Activated naive CD4-positive, alpha-beta T cell treated with anti-CD3 and anti-CD28 coated beads, Interleukin-2, amount 50 U/mL, for 72 hours (primary cell): ENCODE data around the gene NECTIN1. TPM values are rescaled to one million over a fixed set of nuclear protein-coding genes. Genes with fewer than 3 reads are reported as not detected.

Source experiments
- ATAC-seq, 2 donors: fragments of 150-1000 bp; cut with Tn5 transposase; 2 replicates each; pipeline ENCODE4 v1.10.0; 2021; ENCODE audit warnings: mild to moderate bottlenecking in 2 of 2, moderate library complexity in 2 of 2
- DNase-seq, 2 donors: peaks; one replicate each; pipeline ENCODE4 v3.0.0; 2021 to 2022; ENCODE audit warnings: low spot score in 2 of 2
- H3K27ac Mint-ChIP-seq, 2 donors: one replicate each; pipeline ENCODE4 v1.8.0; 2022; ENCODE audit warnings: mild to moderate bottlenecking in 2 of 2, mixed read lengths in 2 of 2
- H3K36me3 Mint-ChIP-seq, 2 donors: one replicate each; pipeline ENCODE4 v1.8.0; 2022; ENCODE audit warnings: mixed read lengths in 2 of 2
- H3K9me3 Mint-ChIP-seq, 2 donors: one replicate each; pipeline ENCODE4 v1.8.0; 2022; ENCODE audit warnings: mixed read lengths in 2 of 2
- total RNA-seq, 2 donors: library from RNA; stranded (reverse); gene quantifications; one replicate each; pipeline ENCODE4 v1.2.3, GENCODE V29; 2022

The NECTIN1 gene
- total RNA-seq, 2 donors from 2014 or later = 0.20 to 2.2 TPM

DNA sequence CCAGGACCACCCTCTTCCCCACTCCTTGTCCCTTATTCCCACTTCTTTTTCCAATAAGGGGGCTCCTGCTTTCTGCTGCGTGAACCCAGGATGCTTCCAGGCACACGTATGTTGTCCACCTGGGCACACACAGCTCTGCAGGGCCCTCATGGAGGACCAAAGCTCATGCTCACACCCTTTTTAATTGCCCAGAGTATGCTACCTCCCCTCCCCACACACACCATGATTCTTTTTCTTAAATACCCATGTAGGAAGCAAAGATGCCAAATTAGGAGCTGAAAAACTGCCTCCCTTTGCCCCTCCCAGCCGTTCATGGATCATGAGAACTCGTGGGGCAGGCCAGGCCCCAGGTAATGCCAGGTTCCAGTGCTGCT is 5.1 kb downstream of the NECTIN1 start:
- no peak overlapping the region for H3K27ac Mint-ChIP-seq
- no peaks in the 10 kb centered on the region for H3K9me3 Mint-ChIP-seq
- no peak for ATAC-seq
- no peak for DNase-seq
- H3K36me3 Mint-ChIP-seq = no peaks in the 10 kb centered on the region

DNA sequence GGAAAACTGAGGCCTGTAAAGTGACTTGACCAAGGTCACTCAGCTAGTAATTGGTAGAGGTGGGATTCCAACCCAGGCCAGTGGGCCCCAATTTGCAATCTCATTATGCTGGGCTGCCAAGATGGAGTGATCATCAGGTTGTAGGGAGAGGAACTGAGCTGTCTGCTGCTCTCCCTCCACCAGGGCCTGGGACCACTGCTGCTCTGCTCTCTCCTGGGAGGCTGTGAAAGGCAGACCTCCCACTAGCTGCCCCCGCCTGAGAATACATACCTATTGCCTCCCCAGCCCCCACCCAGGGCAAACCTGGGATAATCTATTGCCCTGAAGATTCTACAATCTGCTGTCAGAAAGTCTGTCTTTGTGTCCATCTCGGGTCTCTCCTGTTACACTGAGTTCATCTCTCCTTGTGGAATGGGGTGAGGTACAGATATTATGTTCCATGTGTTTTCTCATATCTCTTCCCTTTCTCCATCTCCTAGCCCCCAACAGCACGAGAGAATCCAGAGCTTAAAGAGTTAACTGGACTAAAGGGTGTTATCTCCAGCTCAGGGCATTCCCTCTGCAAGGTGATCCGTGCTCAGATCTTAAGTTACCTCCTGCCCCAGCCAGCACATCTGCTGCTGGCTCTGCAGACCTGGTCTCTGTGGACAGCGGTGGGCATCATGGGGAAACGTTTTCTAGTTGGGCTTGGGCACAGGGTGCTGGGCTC is 5.6 kb downstream of the NECTIN1 start:
- H3K9me3 Mint-ChIP-seq = no peaks in the 10 kb centered on the region
- ATAC-seq (no peak), DNase-seq (no peak)
- no peaks in the 10 kb centered on the region for H3K36me3 Mint-ChIP-seq
- H3K27ac Mint-ChIP-seq = no peak overlapping the region

DNA sequence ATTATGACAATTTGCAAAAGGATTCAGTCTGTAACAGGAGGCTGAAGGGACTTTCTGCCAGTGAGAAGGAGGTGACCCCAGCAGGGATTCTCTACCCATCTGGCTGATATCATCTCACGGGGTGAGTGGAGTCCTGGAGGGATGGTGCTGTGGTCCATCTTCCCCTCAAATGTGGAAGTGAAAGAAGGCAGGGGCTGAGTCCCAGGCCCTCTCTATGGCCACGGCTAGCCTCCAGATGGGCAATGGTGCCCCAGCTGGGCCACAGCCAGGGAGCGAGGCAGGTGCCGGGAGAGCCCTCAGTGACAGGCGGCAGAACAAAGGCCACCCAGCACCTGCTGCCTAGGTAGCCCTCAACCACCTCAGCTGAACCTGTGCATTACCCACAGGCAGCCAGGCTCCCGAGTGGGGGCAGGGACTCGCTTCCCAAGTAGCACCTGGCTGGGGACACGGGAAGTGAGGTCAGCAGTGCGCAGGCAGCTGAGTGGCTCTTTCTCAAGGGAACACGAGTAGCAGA is 6.7 kb downstream of the NECTIN1 start:
- no peaks in the 10 kb centered on the region for H3K9me3 Mint-ChIP-seq
- H3K36me3 Mint-ChIP-seq = no peaks in the 10 kb centered on the region
- no peak overlapping the region for H3K27ac Mint-ChIP-seq
- DNase-seq (no peak), ATAC-seq (no peak)

DNA sequence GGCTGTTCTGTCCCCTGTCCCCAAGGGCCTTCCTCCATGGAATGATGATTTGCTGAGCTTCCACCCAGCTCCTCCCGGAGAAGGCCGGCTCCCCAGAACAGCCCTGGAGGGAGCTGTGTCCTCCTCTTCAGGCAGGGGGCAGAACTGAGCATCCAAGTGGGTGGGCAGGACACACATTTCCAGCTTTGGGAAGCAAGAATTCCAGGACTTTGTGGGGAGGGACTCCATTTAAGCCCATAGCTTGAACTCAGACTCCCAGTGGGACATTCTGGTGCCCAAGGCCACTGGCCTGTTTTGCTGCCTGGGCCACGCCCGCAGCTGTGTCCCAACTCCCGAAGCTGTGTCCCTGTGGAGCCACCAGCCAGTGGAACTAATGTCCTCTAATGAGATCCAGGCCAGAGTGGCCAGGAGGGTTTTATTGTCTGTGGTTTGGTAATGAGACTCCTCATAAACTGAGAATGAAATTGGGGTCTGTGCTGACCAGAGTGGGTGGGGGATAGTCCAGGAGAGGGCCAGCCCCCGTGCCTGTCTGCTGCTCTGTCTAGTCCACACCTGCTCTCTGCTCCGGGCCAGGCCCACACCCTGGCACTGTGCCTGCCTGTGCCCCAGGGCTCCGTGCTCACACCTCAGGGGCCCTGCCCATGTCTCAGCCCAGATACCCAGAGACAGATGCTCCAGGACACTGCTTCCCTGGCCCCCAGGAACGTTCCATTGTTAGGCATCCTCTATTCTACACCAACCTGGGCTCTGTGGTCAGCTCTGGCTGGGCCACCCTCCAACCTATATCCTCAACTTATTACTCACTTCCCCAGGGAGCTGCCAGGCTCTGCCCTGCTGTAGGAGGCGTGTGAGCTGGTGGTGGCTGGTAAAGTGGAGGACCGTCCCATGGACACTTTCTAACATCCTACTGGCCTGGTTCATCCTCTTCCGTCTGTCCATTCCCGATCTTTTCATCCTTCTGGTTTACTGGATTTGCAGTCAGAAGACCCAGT is 7.6 kb downstream of the NECTIN1 start:
- Mint-ChIP-seq H3K9me3 (no peaks in the 10 kb centered on the region), H3K36me3 (no peaks in the 10 kb centered on the region), H3K27ac (no peak overlapping the region)
- ATAC-seq = no peak
- DNase-seq = no peak

DNA sequence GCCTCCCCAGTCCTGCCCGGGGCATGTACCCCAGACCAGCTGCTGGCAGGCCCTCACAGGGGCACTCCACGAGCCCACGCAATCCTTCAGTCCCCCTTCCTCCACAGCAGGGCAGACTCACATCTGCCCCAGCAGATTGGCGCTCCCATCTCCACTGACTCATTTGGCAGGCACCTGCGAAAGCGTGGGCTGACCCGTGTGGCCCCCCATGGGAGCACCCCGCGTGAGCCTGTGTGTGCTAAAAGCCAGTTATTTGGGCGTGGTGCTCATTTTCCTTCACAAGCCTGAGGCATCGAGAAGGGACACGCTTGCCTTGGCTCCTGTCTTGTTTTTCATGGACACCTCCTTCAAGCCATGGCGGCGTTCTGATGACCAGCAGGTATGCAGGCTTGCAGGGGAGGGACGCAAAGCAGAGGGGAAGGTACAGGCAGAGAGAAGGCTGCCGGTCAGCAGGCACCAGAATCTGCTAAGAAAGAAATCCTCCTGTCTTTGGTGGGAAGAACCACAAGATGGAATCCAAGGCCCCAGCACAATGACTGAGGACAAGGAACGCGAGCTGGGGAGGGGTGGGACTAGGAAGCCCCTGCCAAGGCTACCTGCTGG is 8.6 kb downstream of the NECTIN1 start:
- no peaks in the 10 kb centered on the region for H3K36me3 Mint-ChIP-seq
- H3K27ac Mint-ChIP-seq = no peak overlapping the region
- DNase-seq (no peak), ATAC-seq (no peak)
- H3K9me3 Mint-ChIP-seq = no peaks in the 10 kb centered on the region

DNA sequence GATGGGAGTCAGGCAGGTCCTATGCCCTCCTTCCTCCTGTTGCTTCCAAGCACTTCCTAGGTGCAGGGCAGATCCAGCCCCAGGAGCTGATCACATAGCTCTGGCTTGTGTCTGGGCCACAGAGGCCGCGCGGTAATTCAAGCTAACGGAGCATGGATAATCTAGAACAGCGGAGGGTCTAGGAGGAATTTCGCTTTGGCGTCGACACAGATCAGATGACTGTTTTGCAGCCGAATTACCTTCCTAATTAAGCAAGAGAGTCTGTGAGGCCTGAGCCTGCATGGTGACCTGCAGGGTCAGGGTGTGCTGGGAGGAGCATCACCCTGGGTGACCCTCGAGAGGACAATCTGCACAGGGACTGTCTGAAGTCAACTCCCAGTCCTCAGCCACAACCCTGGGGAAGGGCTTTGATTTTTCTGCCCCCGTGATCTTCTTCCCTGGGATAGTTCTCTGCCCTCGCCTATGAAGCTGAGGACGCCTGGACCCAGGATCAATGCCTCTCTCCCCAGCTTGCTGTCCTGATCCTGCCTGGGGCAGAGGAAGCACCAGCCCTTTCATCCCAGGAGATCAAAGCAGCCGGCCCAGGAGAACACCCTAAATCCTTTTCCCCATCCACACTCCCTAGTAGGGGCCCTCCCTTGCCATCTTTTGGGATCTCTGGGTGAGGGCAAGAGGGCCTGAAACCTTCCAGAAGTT is 11.0 kb downstream of the NECTIN1 start:
- Mint-ChIP-seq H3K36me3 (no peaks in the 10 kb centered on the region), H3K27ac (no peak overlapping the region), H3K9me3 (no peaks in the 10 kb centered on the region)
- ATAC-seq (no peak), DNase-seq (no peak)

DNA sequence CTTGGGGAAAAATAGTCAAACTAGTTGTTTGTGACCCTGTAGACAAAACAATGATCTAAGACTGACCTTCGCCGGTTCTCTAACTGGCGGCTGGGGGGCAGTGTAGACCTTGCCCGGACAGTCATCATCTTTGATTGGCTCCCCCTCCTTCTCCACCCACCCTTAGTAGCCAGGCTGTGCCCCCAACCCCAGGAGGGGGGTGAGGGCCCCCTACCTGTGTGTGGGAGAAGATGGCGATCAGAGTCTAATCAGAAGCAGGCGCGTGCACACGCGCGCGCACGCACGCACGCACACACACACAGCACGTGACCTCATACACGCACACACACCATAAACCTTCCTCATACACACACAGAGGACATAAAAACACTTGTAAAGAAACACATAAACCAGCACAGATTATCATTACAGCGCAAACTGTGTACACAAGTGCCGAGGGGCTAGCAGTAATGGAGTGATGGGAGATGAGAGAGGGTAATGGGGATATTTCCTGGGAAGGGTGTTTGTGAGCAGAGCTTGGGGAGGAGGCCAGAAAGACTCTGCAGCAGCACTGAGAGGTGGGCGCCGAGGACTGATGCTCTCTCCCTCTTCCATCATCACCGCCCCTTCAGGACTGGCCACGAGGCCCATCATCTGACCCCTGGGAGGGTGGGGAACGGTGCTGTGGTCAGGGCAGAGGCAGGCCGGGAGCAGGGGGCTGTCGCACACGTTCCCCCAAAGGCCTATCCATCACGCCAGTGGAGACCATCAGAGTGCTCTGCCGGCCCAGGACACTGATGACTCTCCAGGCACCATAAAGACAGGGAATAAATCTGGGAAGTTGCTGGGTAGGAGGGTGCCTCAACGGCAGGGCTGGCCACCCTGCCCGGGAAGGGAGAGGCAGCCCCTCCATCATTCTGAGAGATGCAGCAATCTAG is 12.2 kb downstream of the NECTIN1 start:
- H3K36me3 Mint-ChIP-seq = no peaks in the 10 kb centered on the region
- no peak overlapping the region for H3K27ac Mint-ChIP-seq
- no peaks in the 10 kb centered on the region for H3K9me3 Mint-ChIP-seq
- DNase-seq = no peak
- ATAC-seq = no peak

DNA sequence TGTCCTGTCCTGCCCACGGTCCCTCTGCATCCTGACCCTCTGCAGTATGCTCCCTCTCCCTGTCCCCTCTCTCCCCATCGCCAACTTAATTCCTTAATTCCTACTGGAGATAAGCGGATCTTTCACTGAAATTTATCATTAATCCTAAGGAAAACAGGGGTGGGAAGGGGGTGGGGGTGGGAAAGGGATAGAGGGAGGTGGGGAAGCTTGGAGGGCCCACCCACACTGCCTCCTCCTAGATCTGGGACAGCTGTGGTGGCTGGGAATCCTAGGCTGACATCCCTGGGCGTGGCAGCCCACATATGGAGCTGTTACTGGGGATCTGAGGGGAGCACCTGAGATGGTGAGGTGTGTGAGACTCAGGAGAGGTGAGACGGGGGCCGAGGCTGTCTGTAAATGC is 14.4 kb downstream of the NECTIN1 start:
- ATAC-seq = no peak
- H3K9me3 Mint-ChIP-seq = no peaks in the 10 kb centered on the region
- no peaks in the 10 kb centered on the region for H3K36me3 Mint-ChIP-seq
- peak overlapping the region in 1 of 2 donors; percentile 55 for H3K27ac Mint-ChIP-seq
- no peak for DNase-seq

DNA sequence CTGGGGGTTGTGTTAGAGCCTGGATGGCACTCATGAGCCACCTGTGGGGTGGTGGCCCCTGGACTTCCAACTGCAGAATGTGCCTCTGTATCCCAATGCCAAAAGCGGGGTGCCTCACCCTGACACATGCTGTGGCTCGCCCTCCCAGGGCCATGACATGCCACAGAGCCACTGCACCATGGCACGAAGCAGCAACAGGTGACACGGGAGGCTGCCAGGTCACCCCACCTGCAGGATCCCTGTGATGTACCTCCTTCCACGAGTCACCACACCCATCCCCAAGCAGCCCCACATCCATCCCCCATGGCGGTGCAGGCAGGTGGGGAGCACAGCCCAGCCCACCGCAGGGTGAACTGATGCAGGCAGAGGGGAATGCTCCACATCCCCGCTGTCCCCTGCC is 14.8 kb downstream of the NECTIN1 start:
- DNase-seq (no peak), ATAC-seq (no peak)
- Mint-ChIP-seq H3K27ac (peak overlapping the region in 1 of 2 donors; percentile 55), H3K36me3 (no peaks in the 10 kb centered on the region), H3K9me3 (no peaks in the 10 kb centered on the region)

DNA sequence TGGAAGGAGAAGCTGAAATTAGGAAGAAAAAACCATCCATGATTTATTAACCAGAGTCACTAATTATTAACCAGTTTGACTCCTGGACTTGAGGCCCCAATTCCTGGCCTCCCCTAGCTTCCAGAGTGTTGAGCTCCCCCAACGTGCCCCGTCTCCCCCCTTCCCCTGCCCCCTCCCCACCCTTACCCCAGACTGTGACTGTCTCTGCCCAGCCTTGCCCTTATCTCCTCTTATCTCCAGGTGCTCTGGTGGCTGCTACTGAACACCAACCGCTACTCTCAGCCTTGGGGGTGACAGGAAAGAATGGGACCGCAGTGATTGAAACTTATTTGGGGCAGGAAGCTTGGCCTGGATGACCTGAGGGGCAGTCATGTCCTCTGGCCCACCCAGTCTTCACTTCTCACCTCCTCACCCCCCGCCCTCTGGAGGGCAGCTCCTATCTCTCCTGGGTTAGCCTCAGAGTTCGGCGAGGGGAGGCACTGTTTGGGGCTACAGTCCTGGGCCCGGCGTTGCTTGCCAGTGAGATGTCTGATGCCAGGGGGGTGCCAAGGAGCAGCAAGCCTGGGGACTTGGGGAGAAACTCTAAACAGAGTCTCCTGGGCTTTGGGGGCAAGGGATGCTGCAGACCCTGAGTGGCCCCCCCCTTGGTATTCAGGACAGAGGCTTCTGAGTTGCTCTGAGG is 15.5 kb downstream of the NECTIN1 start:
- H3K36me3 Mint-ChIP-seq = no peaks in the 10 kb centered on the region
- no peak overlapping the region for H3K27ac Mint-ChIP-seq
- DNase-seq (no peak), ATAC-seq (no peak)
- H3K9me3 Mint-ChIP-seq = no peaks in the 10 kb centered on the region

DNA sequence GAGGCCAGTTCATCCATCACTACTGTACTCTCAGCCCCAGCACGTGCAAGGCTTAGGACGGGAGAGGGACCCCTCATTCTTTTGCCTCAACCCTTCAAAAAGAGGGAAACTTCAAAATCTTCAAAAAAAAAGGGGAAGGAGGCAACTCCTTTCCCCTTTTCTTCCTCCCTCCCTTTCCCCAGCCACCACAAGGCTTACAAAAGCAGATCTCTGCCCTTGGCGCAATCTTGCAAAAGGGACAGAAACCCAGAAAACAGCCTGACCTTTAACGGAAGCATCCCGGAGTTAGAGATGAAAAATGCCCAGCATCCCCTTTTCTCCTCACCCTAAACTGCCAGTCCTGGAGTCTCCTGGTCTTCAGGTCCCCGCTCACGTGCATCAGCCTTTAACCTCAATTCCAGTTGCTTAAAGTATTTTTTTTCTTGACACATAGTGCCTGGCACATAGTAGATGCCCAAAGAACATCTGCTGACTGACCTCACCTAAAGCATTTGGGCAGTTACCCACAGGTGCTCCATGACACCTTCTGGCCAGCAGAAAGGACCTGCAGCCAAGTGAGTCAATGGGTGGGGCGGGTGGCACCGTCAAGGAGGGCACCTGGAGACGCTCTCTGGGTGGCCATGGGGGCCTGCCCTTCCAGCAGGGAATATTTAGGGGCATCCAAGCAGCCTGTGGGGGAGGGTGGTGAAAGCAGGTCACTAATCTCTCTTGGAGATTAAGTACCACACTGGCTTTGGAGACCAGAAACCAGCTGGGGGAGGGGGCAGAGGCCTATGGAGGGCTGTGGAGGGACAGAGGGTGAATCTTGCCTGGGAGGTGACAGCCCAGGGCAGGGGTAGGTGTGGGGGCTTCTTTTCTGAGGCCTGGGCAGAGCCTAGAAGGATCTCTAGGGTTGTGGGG is 16.3 kb downstream of the NECTIN1 start:
- no peaks in the 10 kb centered on the region for H3K36me3 Mint-ChIP-seq
- no peaks in the 10 kb centered on the region for H3K9me3 Mint-ChIP-seq
- no peak for DNase-seq
- ATAC-seq = no peak
- no peak overlapping the region for H3K27ac Mint-ChIP-seq

DNA sequence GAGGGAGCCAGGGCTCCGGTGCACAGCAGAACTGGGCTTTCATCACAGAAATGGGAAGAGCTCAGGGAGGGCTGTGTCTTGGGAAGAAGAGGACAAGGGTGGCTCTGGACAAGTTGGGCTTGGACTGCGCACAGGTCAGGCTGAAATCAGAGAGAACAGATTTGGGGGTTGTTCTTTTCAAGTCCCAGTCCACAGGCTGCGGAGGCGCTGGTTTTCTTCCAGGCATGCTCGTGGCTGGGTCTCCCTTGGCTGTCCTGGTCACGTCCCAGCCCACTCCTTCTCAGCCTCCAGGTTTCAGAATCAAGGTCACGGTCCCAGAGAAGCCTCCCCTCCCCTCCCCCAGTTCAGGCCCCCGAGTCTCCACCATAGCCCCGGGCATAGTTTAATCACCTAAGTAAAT is 17.0 kb downstream of the NECTIN1 start:
- no peak overlapping the region for H3K27ac Mint-ChIP-seq
- no peaks in the 10 kb centered on the region for H3K36me3 Mint-ChIP-seq
- no peak for ATAC-seq
- H3K9me3 Mint-ChIP-seq = no peaks in the 10 kb centered on the region
- no peak for DNase-seq

DNA sequence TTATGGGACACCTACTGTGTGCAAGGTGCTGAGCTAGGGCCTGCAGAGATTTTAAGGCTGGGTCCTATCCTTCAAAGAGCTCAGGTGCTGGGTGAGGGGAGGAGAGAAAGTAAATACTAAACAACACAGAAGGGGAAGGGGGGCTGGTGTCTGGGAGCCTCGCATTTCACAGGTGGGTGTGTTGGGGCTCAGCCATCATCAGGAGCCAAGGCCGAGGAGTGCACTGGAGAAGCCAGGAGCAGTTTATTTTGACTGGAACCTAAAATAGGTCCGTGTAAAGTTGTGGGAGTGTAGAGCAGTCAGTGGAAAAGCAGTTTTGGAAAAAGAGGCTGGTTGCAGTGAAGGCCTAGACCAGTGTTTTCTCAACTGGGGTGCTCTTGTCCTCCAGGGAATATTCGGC is 17.5 kb downstream of the NECTIN1 start:
- Mint-ChIP-seq H3K36me3 (no peaks in the 10 kb centered on the region), H3K9me3 (no peaks in the 10 kb centered on the region), H3K27ac (no peak overlapping the region)
- DNase-seq (no peak), ATAC-seq (no peak)

DNA sequence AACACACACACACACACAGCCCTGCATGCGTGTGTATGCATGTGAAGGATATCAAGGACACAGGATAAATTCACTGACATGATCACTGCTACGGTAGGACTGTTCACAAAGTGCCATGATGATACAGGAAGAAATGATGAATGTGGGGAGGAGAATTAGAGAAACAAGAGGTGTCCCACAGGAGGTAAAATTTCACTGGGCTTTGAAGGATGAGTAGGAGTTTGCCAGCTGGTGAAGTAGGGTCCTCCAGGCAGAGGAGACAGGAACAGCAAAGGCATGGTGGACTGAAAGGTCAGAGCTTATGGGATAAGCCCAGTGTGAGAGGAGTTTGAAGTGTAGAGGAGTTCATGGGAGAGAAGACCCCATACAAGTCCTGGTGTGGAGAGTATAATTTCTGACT is 18.6 kb downstream of the NECTIN1 start:
- Mint-ChIP-seq H3K9me3 (no peaks in the 10 kb centered on the region), H3K36me3 (no peaks in the 10 kb centered on the region), H3K27ac (no peak overlapping the region)
- no peak for DNase-seq
- no peak for ATAC-seq
